Heart left ventricle (tissue), 16 donors: Measurements from ENCODE around the gene ZNF423. TPM values are rescaled to one million over a fixed set of nuclear protein-coding genes. Genes with fewer than 3 reads are reported as not detected.

Source experiments
- ATAC-seq, 4 donors: fragments of 200-7000 bp; cut with Tn5 transposase; one replicate each; pipeline ENCODE4 v1.9.1; 2020 to 2022; ENCODE audit warnings: moderate library complexity in 4 of 4, mild to moderate bottlenecking in 3 of 4, moderate number of reproducible peaks in 1 of 4
- DNase-seq, 5 donors: peaks; one replicate each; pipeline ENCODE4 v3.0.0-alpha.2; 2020
- H3K27ac ChIP-seq, 12 donors: fragments of 200-600 bp; sonication (generic) in 4 of 12; one replicate each; pipeline versions ENCODE4 v1.5.0 to v1.8.0; 2016 to 2022; ENCODE audit warnings: mild to moderate bottlenecking in 2 of 12
- H3K27me3 ChIP-seq, 9 donors: fragments of 200-600 bp; sonication (generic) in 2 of 9; one replicate each; pipeline versions ENCODE4 v1.5.1 to v1.8.0; 2016 to 2022; ENCODE audit warnings: mild to moderate bottlenecking in 3 of 9
- H3K36me3 ChIP-seq, 9 donors: fragments of 200-600 bp; sonication (generic) in 2 of 9; one replicate each; pipeline versions ENCODE4 v1.5.0 to v1.8.0; 2018 to 2022; ENCODE audit warnings: mild to moderate bottlenecking in 2 of 9
- H3K4me1 ChIP-seq, 12 donors: fragments of 200-600 bp; sonication (generic) in 4 of 12; one replicate each; pipeline versions ENCODE4 v1.5.0 to v1.8.0; 2016 to 2022; ENCODE audit warnings: mild to moderate bottlenecking in 3 of 12
- H3K4me3 ChIP-seq, 12 donors: fragments of 200-600 bp; sonication (generic) in 4 of 12; one replicate each; pipeline versions ENCODE4 v1.5.0 to v1.8.0; 2017 to 2022; ENCODE audit warnings: mild to moderate bottlenecking in 9 of 12, moderate library complexity in 4 of 12
- H3K9me3 ChIP-seq, 12 donors: fragments of 200-600 bp; sonication (generic) in 4 of 12; one replicate each; pipeline versions ENCODE4 v1.5.0 to v1.8.0; 2016 to 2022; ENCODE audit warnings: mild to moderate bottlenecking in 1 of 12
- CTCF ChIP-seq, 12 donors: fragments of 200-600 bp; sonication (generic) in 4 of 12; IDR thresholded peaks; one replicate each; pipeline versions ENCODE4 v1.5.0 to v1.8.0; 2018 to 2022; ENCODE audit warnings: antibody characterized with exemption in 12 of 12, mild to moderate bottlenecking in 5 of 12
- POLR2A ChIP-seq, 2 donors: fragments of 450-650 bp; IDR thresholded peaks; one replicate each; pipeline ENCODE4 v1.6.1; 2017; ENCODE audit warnings: antibody characterized with exemption in 2 of 2, mild to moderate bottlenecking in 2 of 2, moderate library complexity in 2 of 2
- WGBS, 4 donors: extraction: QIAGEN DNeasy Blood & Tissue Kit in 2 of 4; methylation state at CpG; one replicate each; pipeline versions ENCODE4 v1.1.5 to v1.1.7; 2013 to 2018; 5-methylcytosine and 5-hydroxymethylcytosine counted together
- intact Hi-C, 10 donors: fragments of 100-400 bp; cut with DNase I; formaldehyde crosslinking; loops; one replicate each; pipeline versions ENCODE4 v1.11.1 to v1.14.2; 2022
- polyA plus RNA-seq, 2 donors: library from polyadenylated mRNA; stranded (reverse); fragments of 200-250 nt; gene quantifications; one replicate each; pipeline ENCODE4 v1.2.3, GENCODE V29; 2013
- total RNA-seq, 9 donors: library from RNA; depleted of rRNA in 2 of 9; stranded (reverse); fragments of >200 nt in 2 of 9; fragmentation: NEBNext Ultra II Directional in 3 of 9; extraction: Animal tissue kit (Norgen Biotek cat#: 25700) in 3 of 9; gene quantifications; one replicate each; pipeline versions ENCODE4 v1.1.0 to v1.2.4, GENCODE V29; 2016 to 2023
- donor health status: ischemic (EF 13 %, LVEDD 7.1; RV severe dilation, severe dysfunction).
- donor health status: healthy with polysubstance abuse.
- donor health status: DM: no; HTN: yes; CAD: no.
- donor health status: DM: no; HTN: no; CAD: no.
- donor health status: ischemic (EF 25% LVEDD 6.9; RV normal size, moderate dysfunction).
- donor health status: ischemic (EF 25% LVEDD 5.7; RV mildly dilated, moderate dysfunction).
- donor health status: healthy.
- donor health status: DM: yes; HTN: yes; CAD: no.
- donor health status: ischemic (EF 35%, LVEDD 5.7; RV mildly dilated, moderate dysfunction).
- donor health status: nonischemic (EF 11% LVEDD 7.7; RV severe dilation, severe dysfunction).
- donor health status: DM: yes; HTN: yes; CAD: no.
- donor health status: PGD.
- donor health status: ischemic (EF 29% LVEDD 5.4; RV normal size, mild dysfunction).
- donor health status: nonischemic (EF 23%, LVEDD 6.1; RV moderate dilation, normal function).

ZNF423 gene
- total and polyA plus RNA-seq, 11 donors: 1.8 to 10.4 (median 5.7) TPM

- H3K4me3 ChIP-seq: no peak overlapping the region
- WGBS, 4 donors: 79 to 90% (median 85%) methylated on average over 11 of the region's 11 CpGs
- H3K4me1 ChIP-seq: peaks cover 0 to 14% (median 4%) of the 10 kb centered on the region in 12 donors
- ATAC-seq: peak in 1 of 4 donors; percentile 16
- intact Hi-C loops: loop anchor here in 1 of 10 donors (10.0 kb wide), 1 partner anchor 57 kb away; no protein-coding TSS in a partner anchor
- no peaks in the 10 kb centered on the region for H3K9me3 ChIP-seq
- H3K36me3 ChIP-seq: no peaks in the 10 kb centered on the region
- TF ChIP-seq POLR2A (IDR thresholded peaks at IDR 0.05) (no peak), CTCF (IDR thresholded peaks at IDR 0.05) (no peak)
- peak in 1 of 5 donors; percentile 36 for DNase-seq
- no peak overlapping the region for H3K27ac ChIP-seq
- H3K27me3 ChIP-seq: no peaks in the 10 kb centered on the region
These were observed 198.0 kb downstream of the ZNF423 start for GRCh38 chr16:49657736-49658465.

- no peak for ATAC-seq
- TF ChIP-seq POLR2A (IDR thresholded peaks at IDR 0.05): no peak
- TF ChIP-seq CTCF (IDR thresholded peaks at IDR 0.05): no peak
- Histone ChIP-seq H3K4me3 (no peak overlapping the region), H3K4me1 (peaks cover 0 to 7% (median 0%) of the 10 kb centered on the region in 12 donors), H3K27me3 (no peaks in the 10 kb centered on the region), H3K27ac (no peak overlapping the region), H3K9me3 (no peaks in the 10 kb centered on the region), H3K36me3 (no peaks in the 10 kb centered on the region)
- intact Hi-C loops: loop anchor here in 2 of 10 donors (5.0 to 10.0 kb wide), 2 partner anchors 60 to 368 kb away; no protein-coding TSS in a partner anchor
- 92 to 100% (median 96%) methylated on average over 4 of the region's 4 CpGs for WGBS, 4 donors
- DNase-seq: no peak
These were observed 201.5 kb downstream of the ZNF423 start for GRCh38 chr16:49654425-49654824.

- 86 to 100% (median 94%) methylated on average over 1 of the region's 1 CpG for WGBS, 4 donors
- H3K27ac ChIP-seq: peak overlapping the region in 1 of 12 donors; percentile 52
- H3K27me3 ChIP-seq: no peaks in the 10 kb centered on the region
- no peaks in the 10 kb centered on the region for H3K36me3 ChIP-seq
- DNase-seq: peak in 2 of 5 donors; percentile 2 to 7
- intact Hi-C loops: loop anchor here in 2 of 10 donors (5.0 to 10.0 kb wide), 2 partner anchors 61 to 369 kb away; no protein-coding TSS in a partner anchor
- TF ChIP-seq POLR2A (IDR thresholded peaks at IDR 0.05): no peak
- TF ChIP-seq CTCF (IDR thresholded peaks at IDR 0.05): no peak
- H3K4me3 ChIP-seq: no peak overlapping the region
- peaks cover 0 to 8% (median 5%) of the 10 kb centered on the region in 12 donors for H3K9me3 ChIP-seq
- ATAC-seq: no peak
- H3K4me1 ChIP-seq: peaks cover 0 to 7% (median 0%) of the 10 kb centered on the region in 12 donors
These were observed 202.3 kb downstream of the ZNF423 start for GRCh38 chr16:49653577-49653976.

GRCh38 chr16:49653173-49653570, 202.7 kb downstream of the ZNF423 start:
- no peaks in the 10 kb centered on the region for H3K27me3 ChIP-seq
- H3K36me3 ChIP-seq: no peaks in the 10 kb centered on the region
- peak overlapping the region in 2 of 12 donors; percentile 19 to 28 for H3K4me3 ChIP-seq
- H3K9me3 ChIP-seq: peaks cover 0 to 12% (median 6%) of the 10 kb centered on the region in 12 donors
- H3K27ac ChIP-seq: peak overlapping the region in 8 of 12 donors; percentile 4 to 75 (median 55)
- DNase-seq (peak in 2 of 5 donors; percentile 1 to 17), ATAC-seq (no peak)
- 62 to 72% (median 68%) methylated on average over 6 of the region's 6 CpGs for WGBS, 4 donors
- TF ChIP-seq POLR2A (IDR thresholded peaks at IDR 0.05) (no peak), CTCF (IDR thresholded peaks at IDR 0.05) (no peak)
- H3K4me1 ChIP-seq: peaks cover 0 to 7% (median 0%) of the 10 kb centered on the region in 12 donors
- intact Hi-C loops: loop anchor here in 2 of 10 donors (5.0 to 10.0 kb wide), 2 partner anchors 62 to 369 kb away; no protein-coding TSS in a partner anchor
